Kidney tubule cell (primary cell): Measurements from ENCODE around the gene PLAC8.
"Not testable (repeated sequence)": the region's sequence is repeated elsewhere in the genome, so short reads cannot be mapped to it uniquely, and the experiment has no call there.

Experiments
- DNase-seq: peaks from one replicate; pipeline ENCODE4 v3.0.0-alpha.2; 2018; ENCODE audit warnings: low spot score

The PLAC8 gene, protein sequence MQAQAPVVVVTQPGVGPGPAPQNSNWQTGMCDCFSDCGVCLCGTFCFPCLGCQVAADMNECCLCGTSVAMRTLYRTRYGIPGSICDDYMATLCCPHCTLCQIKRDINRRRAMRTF

GRCh38 chr4:83114576-83114975 lies at the start of gene PLAC8:
Gene PLAC8 (minus strand): TSS chr4:83114729. CDS start chr4:83107921, 6,808 bp downstream.
- DNase-seq: no peak

- no peak for DNase-seq
These were observed 38.9 kb upstream of the PLAC8 start for GRCh38 chr4:83153417-83153816.

- no peak for DNase-seq
These were observed 38.2 kb upstream of the PLAC8 start for GRCh38 chr4:83152746-83153145.

DNA sequence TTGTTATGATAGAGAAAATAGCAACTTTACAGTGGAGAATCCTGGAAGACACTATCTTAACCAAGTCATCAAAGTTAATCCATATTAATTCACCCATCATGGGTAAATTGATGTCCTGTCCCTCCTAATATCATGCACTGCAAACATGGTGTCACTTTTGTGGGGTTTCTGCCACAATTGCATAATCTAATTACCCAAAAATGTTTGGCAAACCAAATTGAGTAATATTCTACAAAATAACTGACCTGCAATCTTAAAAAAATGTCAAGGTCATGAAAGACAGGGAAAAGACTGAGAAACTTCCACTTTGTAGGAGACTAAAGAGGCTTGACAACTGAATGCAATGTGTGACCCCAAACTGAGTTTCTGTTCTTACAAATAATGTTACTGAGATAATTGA lies 37.1 kb upstream of the PLAC8 start:
- no peak for DNase-seq

- DNase-seq: peak; percentile 59
These were observed 36.3 kb upstream of the PLAC8 start for GRCh38 chr4:83150653-83151330.

- DNase-seq: no peak
These were observed 35.5 kb upstream of the PLAC8 start for GRCh38 chr4:83149865-83150652.

DNA sequence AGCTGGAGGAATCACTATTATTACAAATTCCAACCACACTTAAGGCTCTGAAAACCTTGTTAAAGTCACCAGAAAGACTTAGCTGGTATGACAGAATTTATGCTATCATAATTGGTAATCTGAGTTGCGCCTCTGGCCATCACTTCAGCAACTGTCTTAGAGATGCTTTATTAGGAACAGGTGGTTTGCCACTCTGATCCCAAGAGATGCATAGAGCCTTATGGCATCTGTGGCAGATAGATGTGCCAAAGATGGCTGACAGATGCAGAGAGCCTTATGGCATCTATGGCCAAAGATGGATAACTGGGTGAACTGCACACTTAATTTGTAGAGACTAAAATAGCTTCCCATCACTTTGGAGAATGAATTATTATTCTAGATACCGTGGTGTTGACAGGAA lies 32.3 kb upstream of the PLAC8 start:
- no peak for DNase-seq

DNA sequence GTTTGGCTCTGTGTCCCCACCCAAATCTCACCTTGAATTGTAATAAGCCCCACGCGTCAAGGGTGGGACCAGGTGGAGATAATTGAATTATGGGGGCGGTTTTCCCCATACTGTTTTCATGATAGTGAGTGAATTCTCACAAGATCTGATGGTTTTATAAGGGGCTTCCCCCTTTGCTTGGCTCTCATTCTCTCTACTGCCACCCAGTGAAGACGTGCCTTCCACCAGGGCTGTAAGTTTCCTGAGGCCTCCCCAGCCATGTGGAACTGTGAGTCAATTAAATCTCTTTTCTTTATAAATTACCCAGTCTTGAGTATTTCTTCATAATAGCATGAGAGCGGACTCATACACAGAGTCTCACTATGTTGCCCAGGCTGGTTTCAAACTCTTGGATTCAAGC lies 31.2 kb upstream of the PLAC8 start:
- DNase-seq: not testable (repeated sequence)

DNA sequence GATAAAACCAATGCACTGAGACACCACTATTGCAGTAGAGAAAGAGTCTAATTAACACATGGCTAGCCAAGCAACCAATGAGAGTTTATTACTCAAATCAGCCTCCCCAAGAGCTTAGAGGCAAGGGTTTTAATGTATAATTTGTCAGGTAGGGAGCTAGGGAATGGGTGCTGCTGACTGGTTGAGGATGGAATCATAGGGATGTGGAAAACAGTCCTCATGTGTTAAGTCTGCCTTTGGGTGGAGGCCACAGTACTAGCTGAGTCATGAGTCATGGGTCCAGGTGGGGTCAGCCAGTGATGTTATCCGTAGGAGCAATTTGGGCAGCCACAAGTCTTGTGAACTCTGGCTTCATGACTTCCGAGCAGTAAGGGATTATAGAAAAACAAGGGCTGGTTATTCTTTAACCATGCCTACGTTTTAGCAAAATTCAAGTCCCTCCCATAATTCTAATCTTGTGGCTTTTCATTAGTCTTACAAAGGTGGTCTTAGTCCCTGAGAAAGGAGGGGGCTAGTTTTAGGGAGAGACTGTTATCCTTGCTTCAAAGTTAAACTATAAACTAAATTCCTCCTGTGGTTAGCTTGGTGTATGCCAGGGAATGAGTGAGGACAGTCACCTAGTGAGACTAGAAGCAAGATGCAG lies 25.1 kb upstream of the PLAC8 start:
- DNase-seq: peak; percentile 97

- no peak for DNase-seq
These were observed 24.4 kb upstream of the PLAC8 start for GRCh38 chr4:83138946-83139345.

GRCh38 chr4:83132065-83132464 lies 17.5 kb upstream of the PLAC8 start:
- no peak for DNase-seq

- no peak for DNase-seq
These were observed 14.7 kb upstream of the PLAC8 start for GRCh38 chr4:83129264-83129663.

DNA sequence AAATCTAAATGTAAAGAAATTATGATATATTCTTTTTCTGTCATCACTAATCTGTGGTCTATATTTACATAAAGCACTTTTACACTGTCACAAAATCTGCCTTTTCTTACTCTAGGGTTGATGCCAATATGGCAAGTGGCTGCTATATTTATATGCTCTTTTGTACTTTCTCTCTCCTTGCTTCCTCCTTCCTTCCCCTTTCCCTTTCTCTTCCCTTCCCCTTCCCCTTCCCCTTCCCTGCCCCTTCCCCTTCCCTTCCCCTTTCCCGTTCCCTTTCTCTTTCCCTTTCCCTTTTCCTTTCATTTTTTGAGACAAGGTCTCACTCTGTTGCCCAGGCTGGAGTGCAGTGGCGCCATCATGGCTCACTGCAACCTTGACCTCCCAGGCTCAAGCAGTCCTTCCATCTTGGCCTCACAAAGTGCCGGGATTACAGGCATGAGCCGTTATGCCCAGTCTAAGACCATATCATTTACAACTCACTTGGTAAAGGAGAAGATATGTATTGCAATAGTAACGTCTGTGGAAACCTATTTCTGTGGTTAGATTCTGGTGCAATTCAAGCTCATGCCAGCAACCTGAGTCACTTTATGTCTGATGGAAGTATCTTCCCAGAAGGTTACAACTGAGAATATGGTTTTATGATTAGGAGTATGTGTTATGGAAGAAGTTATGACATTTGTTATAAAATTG lies 13.9 kb upstream of the PLAC8 start:
- peak; percentile 60 for DNase-seq

- DNase-seq: no peak
These were observed 11.2 kb upstream of the PLAC8 start for GRCh38 chr4:83125738-83126141.

GRCh38 chr4:83124111-83124780 lies 9.7 kb upstream of the PLAC8 start:
- DNase-seq: no peak

- DNase-seq: no peak
These were observed 6.7 kb upstream of the PLAC8 start for GRCh38 chr4:83121246-83121645.

- DNase-seq: no peak
These were observed 4.3 kb upstream of the PLAC8 start for GRCh38 chr4:83118869-83119268.

GRCh38 chr4:83115656-83116285 lies 1.2 kb upstream of the PLAC8 start:
- no peak for DNase-seq

GRCh38 chr4:83115000-83115399 lies 471 bp upstream of the PLAC8 start:
- DNase-seq: peak; percentile 47

GRCh38 chr4:83113429-83113786 lies 1.1 kb downstream of the PLAC8 start:
- no peak for DNase-seq
